ENCODE data around the gene CYP27C1.

The CYP27C1 gene

DNA sequence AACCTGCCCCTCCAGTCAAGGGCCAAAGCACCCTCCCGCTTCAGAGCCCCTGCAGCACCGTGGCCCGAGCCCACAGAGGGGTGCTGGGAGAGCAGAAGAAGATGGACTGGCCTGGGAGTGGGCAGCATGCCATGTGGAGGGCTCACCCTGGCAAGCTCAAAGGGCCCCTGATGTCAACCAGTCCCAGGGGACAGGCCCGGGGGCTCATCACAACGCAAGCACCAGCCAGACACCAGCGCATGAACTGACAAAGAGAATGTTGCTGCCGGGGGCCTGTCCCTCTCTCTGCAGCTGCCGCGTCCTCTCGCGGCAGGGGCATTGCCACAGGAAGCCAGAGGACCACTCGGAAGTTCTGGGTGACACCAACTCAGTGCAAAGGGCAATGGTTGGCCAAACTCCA, 82.9 kb downstream of the CYP27C1 start:
- DNase-seq (ENCODE audit: extremely low read depth, low read depth): no peak
- no peak for TF ChIP-seq CTCF (IDR thresholded peaks at IDR 0.05; ENCODE audit: low read depth, low read length)

- no peak for TF ChIP-seq CTCF (IDR thresholded peaks at IDR 0.05; ENCODE audit: low read depth, low read length)
- DNase-seq (ENCODE audit: extremely low read depth, low read depth): no peak
These were observed 85.0 kb downstream of the CYP27C1 start for GRCh38 chr2:127134833-127135830.

- no peak for DNase-seq (ENCODE audit: extremely low read depth, low read depth)
- TF ChIP-seq CTCF (IDR thresholded peaks at IDR 0.05; ENCODE audit: low read depth, low read length): no peak
These were observed 85.9 kb downstream of the CYP27C1 start for GRCh38 chr2:127134235-127134634.

All from AG09319 (cell line).